DMS79 (cell line): Measurements from ENCODE around the gene FBLN2.
"Not testable (repeated sequence)": the region's sequence is repeated elsewhere in the genome, so short reads cannot be mapped to it uniquely, and the experiment has no call there.

Experiments
- DNase-seq: peaks from one replicate; lab custom pipeline; 2025; lab: John Stamatoyannopoulos, UW

Gene FBLN2

DNA sequence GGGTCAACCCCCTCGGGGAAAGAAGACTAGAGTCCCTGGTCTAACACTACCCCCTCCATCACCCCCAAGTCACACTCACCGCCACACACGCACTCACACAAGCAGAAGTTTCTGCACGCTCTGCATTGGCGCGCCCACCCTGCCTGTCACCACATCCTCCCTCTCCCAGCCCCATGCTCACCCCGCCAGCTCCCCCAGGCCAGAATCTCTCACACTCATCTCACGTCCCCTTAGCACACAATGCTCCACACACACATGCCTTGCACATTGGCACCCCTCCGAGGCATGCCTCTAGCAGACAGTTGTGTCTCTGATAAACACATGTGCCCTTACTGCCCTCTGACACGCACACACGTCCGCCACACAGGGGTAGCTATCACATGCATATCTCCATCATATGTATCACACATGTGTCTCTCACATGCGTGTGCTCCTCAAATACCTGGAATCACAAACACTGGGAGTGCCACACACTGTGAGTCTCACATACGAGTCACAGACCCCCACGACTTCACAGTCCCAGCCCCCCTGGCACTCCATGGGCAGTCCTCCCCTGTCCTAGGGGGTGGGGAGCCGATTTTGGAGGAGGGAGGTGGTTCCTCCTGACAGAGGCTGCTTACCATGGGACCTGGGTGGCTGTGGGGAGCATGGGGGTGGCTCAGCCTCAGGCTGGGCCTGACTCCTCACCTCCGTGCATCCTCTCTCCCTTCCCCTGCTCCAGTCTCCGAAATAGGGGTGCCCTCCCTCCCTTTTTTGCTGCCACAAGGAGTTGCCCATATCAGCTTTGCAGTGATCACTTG, 898 bp downstream of the FBLN2 start:
- no peak for DNase-seq

- no peak for DNase-seq
These were observed 1.4 kb downstream of the FBLN2 start for GRCh38 chr3:13550423-13550690.

- DNase-seq, result no peak
These were observed 2.0 kb downstream of the FBLN2 start for GRCh38 chr3:13550791-13551360.

DNA sequence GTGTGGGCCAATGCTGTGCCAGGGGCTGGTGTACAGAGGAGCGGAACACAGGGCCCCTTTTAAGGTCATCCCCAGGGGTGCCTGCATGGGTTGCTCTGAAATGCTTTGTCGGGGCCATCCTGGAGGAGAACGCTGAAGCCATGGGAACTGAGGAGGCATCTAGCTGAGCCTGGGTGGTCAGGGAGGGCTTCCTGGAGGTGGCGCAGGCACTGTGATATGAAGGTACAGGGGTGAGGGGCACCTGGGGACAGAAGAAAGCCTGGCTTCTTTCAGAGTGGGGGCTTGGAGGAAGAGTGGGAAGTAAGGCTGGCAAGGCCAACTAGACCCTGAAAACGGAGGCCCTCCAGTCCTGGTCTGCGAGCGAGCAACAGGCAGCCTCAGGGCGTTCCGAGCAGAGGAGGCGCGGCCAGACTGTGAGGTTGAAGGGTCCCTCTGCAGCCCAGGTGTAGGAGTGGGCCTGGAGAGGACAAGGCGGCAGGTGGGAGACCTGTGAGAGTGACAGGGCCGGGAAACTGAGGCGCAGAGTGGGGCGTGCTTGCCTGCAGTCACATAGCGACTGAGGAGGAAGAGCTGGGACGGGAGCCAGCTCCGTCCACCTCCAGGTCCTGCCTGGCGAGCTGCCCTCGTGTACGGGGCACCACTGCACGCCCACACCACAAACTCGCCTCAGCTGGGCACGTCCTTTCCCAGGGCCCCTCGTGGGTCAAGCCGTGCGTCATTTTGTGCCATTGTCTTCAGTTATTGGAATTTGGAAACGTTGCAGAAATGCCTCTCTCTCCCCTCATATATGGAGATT, 4.1 kb downstream of the FBLN2 start:
- DNase-seq, result no peak

GRCh38 chr3:13553686-13554085, 4.8 kb downstream of the FBLN2 start:
- no peak for DNase-seq

DNA sequence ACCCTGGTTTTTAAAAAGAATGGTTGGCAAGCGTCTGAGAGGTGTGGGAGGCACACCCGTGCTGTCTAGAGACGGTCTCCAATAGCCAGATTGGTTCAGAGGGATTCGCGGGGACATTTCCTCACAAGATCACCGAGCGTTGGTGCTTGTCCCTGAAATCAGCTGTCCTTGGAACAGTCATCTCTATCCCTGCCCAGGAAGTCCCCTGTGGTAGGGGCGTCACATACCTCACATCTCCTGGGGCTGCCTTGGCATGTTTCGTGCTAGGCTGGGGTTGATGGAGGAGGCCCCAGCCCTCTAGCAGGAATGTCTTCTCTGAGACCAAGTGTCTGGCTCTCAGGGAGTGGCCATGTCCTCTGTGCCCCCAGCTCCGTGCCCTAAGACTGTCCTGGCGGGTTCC, 6.8 kb downstream of the FBLN2 start:
- no peak for DNase-seq

- DNase-seq, result no peak
These were observed 7.3 kb downstream of the FBLN2 start for GRCh38 chr3:13556207-13556606.

GRCh38 chr3:13556917-13557316, 8.0 kb downstream of the FBLN2 start:
- DNase-seq, result no peak

GRCh38 chr3:13557417-13557816, 8.5 kb downstream of the FBLN2 start:
- DNase-seq, result no peak

DNA sequence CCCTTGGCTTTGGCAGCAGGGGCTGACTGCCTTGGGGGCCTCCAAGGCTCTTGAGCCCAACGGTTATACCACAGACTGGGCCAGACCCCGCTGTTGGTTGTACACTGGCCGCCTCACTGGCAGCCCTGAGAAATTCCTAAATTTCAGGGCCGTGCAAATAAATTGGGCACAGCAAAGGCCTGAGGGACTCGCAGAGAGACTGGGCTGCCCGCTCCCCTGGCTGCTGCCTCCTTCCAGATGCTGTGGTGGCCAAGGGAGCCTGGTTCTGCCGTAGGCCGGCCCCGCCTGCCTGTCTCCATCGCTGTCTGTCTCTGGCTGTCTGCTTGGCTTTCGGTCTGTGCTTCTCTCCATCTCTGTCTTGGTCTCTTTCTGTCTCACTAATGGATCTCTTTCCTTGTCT, 9.0 kb downstream of the FBLN2 start:
- DNase-seq, result no peak

DNA sequence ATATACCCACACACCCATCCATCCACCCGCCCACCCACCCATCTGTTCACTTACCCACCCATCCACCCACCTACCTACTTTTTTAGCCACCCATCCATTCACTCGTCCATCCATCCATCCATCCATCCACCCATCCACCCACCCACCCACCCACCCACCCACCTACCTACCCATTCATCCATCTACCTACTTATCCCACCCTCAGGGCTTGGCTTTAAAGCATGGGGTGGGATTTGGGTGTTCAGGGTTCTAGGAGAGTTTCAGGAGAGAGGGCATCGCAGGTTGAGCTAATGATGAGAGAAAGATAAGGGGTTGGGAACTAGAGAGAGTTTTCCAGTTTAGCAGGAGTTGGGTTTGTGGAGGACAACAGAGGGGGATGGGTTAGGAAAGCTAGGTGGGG, 9.7 kb downstream of the FBLN2 start:
- no peak for DNase-seq

- no peak for DNase-seq
These were observed 11.0 kb downstream of the FBLN2 start for GRCh38 chr3:13559764-13560525.

- no peak for DNase-seq
These were observed 12.5 kb downstream of the FBLN2 start for GRCh38 chr3:13561376-13561775.

GRCh38 chr3:13561967-13562366, 13.0 kb downstream of the FBLN2 start:
- no peak for DNase-seq

DNA sequence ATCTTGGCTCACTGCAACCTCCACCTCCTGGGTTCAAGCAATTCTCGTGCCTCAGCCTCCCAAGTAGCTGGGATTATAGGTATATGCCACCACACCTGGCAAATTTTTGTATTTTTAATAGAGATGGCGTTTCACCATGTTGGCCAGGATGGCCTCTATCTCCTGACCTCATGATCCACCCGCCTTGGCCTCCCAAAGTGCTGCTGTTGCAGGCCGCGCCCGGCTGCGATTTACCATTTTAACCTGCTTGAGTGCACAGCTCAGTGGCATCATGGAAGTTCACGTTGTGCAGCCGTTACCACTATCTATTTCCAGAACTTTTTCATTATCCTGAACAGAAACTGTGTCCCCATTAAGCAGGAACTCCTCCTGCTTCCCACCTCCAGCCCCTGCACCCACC, 13.5 kb downstream of the FBLN2 start:
- not testable (repeated sequence) for DNase-seq

DNA sequence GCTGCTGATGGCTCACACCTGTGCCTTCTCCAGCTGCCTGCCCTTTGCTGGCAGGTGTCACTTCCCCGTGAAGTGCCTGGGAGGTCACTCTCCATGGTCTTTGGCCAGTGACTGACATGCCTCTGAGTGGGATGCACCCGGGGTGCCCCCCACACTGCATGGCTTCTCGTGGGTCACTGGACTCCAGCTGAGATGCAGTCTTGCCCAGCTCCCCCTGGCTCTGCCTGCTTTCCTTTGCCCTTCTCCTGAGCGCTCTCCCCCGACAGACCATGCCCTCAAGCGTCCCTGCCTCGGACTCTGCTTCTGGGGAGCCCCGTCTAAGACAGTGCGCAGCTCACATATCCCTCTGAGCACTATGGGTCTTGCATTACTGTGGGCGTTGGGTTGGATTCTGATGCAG, 14.4 kb downstream of the FBLN2 start:
- no peak for DNase-seq

- DNase-seq, result no peak
These were observed 15.0 kb downstream of the FBLN2 start for GRCh38 chr3:13563911-13564310.

- peak; percentile 53 for DNase-seq
These were observed 16.0 kb downstream of the FBLN2 start for GRCh38 chr3:13564751-13565560.

DNA sequence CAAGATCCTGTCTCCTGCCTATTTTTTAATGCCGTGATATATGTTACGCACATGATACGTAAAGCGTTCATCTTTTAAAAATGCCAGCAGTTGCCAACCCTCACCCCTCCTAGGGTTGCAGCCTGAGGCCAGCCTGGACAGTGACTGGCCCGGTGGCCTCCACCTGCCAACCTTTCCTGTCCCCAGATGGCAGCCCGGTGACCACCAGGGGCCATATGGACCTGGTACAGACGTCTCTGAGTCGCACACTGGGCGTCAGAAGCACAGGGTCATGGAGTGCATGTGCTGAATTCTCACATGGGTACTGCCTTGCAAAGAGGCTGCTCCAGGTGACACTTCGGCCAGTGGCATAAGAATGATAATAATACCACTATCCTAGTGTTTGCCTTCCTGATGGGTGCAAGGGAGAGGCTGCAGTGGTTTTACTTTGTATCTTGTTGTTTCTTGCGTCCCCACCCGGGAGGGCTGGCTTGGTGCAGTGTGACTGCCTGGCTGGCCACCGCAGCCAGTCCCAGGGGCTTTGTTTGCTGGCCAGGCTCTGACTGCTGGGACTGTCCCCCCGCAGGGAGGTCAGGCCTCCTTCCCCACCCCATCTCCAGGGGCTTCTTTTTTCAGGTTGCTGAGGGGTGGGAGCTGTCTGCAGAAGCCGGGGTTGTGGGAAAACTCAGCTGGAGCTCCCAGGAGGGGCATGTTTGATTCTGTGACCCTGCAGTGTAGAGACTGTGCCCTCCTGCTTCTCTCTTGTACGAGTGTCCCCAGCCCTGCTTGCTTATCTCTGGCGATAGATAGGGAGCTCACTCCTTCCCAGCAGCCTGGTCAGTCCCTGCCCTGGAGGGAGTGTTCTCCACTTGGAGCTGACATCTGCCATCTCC, 16.9 kb downstream of the FBLN2 start:
- no peak for DNase-seq

DNA sequence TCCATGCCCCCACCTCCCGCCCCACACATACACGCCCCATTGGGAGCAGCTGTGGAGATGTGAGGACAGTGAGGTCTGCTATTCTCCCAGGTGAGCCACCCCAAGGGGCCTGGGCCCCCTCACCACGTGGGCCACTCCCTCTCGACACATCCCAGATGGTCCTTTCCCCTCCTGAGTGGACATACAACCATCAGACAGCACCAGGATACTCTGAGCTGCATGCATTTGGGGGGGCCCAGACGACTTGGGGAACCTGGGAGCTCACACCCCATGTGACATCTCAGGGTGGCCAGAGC, 17.5 kb downstream of the FBLN2 start:
- DNase-seq, result no peak

GRCh38 chr3:13566769-13567310, 17.9 kb downstream of the FBLN2 start:
- DNase-seq, result no peak
